Islet precursor cell (in vitro differentiated cells): Measurements from ENCODE around the gene ARPP19.
"Not testable (repeated sequence)": the region's sequence is repeated elsewhere in the genome, so short reads cannot be mapped to it uniquely, and the experiment has no call there.

Experiments
- DNase-seq: peaks from one replicate; pipeline ENCODE4 v3.0.0-alpha.2; 2018

ARPP19 gene

GRCh38 chr15:52546031-52546751, 22.6 kb downstream of the ARPP19 start:
- no peak for DNase-seq

- no peak for DNase-seq
These were observed 28.3 kb downstream of the ARPP19 start for GRCh38 chr15:52540374-52541012.

- no peak for DNase-seq
These were observed 31.4 kb downstream of the ARPP19 start for GRCh38 chr15:52537459-52537858.

GRCh38 chr15:52532427-52532826, 36.4 kb downstream of the ARPP19 start:
- DNase-seq: no peak

GRCh38 chr15:52529940-52530339, 38.9 kb downstream of the ARPP19 start:
- DNase-seq: no peak

- DNase-seq: peak; percentile 52
These were observed 39.4 kb downstream of the ARPP19 start for GRCh38 chr15:52529341-52529924.

GRCh38 chr15:52528564-52529340, 40.1 kb downstream of the ARPP19 start, which contains the start of gene MYO5A:
TSS of gene MYO5A (minus strand) at chr15:52528880. CDS start at chr15:52528806, 74 bp downstream.
- peak; percentile 85 for DNase-seq

GRCh38 chr15:52527911-52528563, 40.8 kb downstream of the ARPP19 start:
- peak; percentile 59 for DNase-seq

- no peak for DNase-seq
These were observed 41.5 kb downstream of the ARPP19 start for GRCh38 chr15:52527196-52527910.

GRCh38 chr15:52524223-52525136, 44.4 kb downstream of the ARPP19 start:
- no peak for DNase-seq

GRCh38 chr15:52523647-52524046, 45.2 kb downstream of the ARPP19 start:
- no peak for DNase-seq

- DNase-seq: no peak
These were observed 45.6 kb downstream of the ARPP19 start for GRCh38 chr15:52523192-52523591.

GRCh38 chr15:52521682-52522081, 47.1 kb downstream of the ARPP19 start:
- no peak for DNase-seq

GRCh38 chr15:52520421-52520820, 48.4 kb downstream of the ARPP19 start:
- DNase-seq: no peak

GRCh38 chr15:52518487-52519371, 50.1 kb downstream of the ARPP19 start:
- no peak for DNase-seq

- DNase-seq: no peak
These were observed 51.8 kb downstream of the ARPP19 start for GRCh38 chr15:52517014-52517413.

GRCh38 chr15:52515343-52515742, 53.5 kb downstream of the ARPP19 start:
- no peak for DNase-seq

GRCh38 chr15:52514482-52514881, 54.3 kb downstream of the ARPP19 start:
- DNase-seq: no peak

GRCh38 chr15:52512869-52513268, 56.0 kb downstream of the ARPP19 start:
- DNase-seq: not testable (repeated sequence)

GRCh38 chr15:52511084-52511483, 57.7 kb downstream of the ARPP19 start:
- no peak for DNase-seq
